Breast epithelium (tissue), 3 donors: ENCODE measurements around the gene CRYM.

Source experiments
- POLR2A ChIP-seq: fragments of 450-650 bp; IDR thresholded peaks from one replicate; pipeline ENCODE4 v1.6.1; 2016; ENCODE audit warnings: antibody characterized with exemption, mild to moderate bottlenecking, moderate library complexity
- TF ChIP-seq, protein P1 (sequence below), 3 donors: fragments of 450-650 bp; IDR thresholded peaks; one replicate each; pipeline ENCODE4 v1.5.1; 2016 to 2017; ENCODE audit warnings: antibody characterized with exemption in 3 of 3, mild to moderate bottlenecking in 3 of 3, moderate library complexity in 3 of 3

DNA sequence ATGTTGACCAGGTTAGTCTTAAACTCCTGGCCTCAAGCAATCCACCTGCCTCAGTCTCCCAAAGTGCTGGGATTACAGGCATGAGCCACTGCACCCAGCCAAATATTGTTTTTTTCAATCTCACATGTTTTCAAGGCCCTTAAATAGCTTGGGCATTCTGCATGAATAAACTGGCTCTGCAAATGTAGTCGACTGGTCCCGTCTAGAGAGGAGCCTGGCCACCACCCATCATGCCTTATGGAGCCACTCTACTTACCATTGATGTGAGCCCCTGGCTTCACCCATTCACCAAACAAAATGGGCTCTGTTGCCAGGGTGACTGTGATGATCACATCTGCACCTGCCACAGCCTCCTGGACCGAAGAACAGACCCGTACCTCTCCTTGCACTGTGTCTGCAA, 10.8 kb downstream of the CRYM start:
- TF ChIP-seq, protein P1, sequence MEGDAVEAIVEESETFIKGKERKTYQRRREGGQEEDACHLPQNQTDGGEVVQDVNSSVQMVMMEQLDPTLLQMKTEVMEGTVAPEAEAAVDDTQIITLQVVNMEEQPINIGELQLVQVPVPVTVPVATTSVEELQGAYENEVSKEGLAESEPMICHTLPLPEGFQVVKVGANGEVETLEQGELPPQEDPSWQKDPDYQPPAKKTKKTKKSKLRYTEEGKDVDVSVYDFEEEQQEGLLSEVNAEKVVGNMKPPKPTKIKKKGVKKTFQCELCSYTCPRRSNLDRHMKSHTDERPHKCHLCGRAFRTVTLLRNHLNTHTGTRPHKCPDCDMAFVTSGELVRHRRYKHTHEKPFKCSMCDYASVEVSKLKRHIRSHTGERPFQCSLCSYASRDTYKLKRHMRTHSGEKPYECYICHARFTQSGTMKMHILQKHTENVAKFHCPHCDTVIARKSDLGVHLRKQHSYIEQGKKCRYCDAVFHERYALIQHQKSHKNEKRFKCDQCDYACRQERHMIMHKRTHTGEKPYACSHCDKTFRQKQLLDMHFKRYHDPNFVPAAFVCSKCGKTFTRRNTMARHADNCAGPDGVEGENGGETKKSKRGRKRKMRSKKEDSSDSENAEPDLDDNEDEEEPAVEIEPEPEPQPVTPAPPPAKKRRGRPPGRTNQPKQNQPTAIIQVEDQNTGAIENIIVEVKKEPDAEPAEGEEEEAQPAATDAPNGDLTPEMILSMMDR (IDR thresholded peaks at IDR 0.05): no peak
- TF ChIP-seq POLR2A: no peak
